NCI-H2029 (cell line): ENCODE measurements around the gene SPATA18.
"Not testable (repeated sequence)": the region's sequence is repeated elsewhere in the genome, so short reads cannot be mapped to it uniquely, and the experiment has no call there.

Source experiments
- DNase-seq: peaks from one replicate; lab custom pipeline; 2025; lab: John Stamatoyannopoulos, UW

SPATA18 gene

DNA sequence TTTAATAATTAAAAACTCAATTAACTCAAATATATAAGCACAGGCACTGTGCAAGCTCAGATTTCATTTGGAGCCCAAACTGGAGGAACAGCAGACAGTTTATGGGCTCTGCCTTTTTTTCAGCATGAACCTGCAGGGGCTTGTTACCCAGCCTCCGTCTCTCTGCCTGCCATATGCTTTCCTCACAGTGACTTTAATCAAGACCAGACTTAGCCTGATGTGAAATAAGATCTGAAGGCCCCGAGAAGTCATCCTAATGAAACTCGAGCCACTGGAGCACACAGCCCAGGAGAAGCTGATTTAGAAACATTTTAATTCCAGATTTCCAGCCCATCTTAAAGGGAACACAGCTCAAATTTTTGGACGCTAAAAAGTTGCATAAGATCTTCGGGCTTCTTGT is 55.6 kb downstream of the SPATA18 start:
- DNase-seq = no peak

DNA sequence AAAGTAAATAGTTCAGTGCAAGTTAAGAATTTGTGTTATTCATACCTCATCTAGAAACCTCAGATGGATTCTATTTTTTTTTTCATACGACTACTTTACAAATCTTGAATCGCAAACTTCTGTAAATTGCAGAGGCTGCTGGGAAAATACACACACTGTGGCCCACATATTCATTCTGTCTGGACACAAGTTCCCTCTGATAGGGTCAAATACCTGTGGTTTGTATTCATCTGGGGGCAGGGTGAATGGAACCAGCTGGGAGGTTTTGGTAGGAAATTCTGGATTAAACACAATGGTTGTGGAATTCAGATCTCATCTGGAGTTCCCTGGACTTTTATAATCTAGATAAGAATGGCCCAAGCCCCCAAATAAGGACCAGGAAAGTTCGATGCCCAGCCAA is 56.2 kb downstream of the SPATA18 start:
- no peak for DNase-seq

DNA sequence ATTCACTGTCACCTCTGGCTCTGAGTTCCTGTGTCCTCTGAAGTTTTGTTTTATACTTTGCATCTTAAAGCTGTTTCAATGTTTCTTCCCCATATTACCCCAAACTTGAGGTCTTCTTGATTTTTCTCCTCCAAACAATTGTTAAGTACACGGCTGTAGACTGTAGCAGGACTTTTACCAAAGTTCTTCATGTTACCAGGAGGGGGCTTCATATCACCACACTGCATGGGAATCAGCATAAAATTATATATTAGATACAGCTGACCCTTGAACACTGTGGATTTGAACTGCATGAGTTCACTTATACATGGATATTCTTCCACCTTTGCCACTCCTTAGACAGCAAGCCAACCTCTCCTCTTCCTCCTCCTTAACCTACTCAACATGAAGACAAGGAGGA is 56.6 kb downstream of the SPATA18 start:
- DNase-seq = no peak

GRCh38 chr4:52110171-52110570 is 59.1 kb downstream of the SPATA18 start:
- DNase-seq = no peak

- no peak for DNase-seq
These were observed 60.9 kb downstream of the SPATA18 start for GRCh38 chr4:52111995-52112394.

- DNase-seq = no peak
These were observed 61.3 kb downstream of the SPATA18 start for GRCh38 chr4:52112411-52112810.

GRCh38 chr4:52116641-52117040 is 65.5 kb downstream of the SPATA18 start:
- no peak for DNase-seq

DNA sequence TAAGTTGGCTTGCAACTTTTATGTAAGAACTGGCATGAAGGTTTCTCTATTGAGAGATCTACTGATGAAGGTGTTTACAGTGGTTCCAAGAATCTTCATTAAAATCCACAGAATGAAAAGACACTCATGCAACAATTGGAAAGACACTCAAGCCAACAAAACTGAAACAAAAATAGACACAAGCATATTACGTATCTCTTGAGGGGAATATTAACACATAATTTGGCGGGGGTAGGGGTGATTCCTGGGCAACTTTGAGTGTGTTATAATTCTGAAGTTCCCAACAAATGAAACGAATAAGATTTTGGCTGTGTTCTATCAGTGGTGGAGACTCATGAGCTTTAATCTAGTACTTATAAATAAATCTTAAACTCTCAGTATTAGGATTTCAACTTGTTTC is 75.1 kb downstream of the SPATA18 start:
- DNase-seq = no peak

- no peak for DNase-seq
These were observed 75.9 kb downstream of the SPATA18 start for GRCh38 chr4:52126966-52127365.

- DNase-seq = no peak
These were observed 84.1 kb downstream of the SPATA18 start for GRCh38 chr4:52135171-52135570.

GRCh38 chr4:52137152-52137551 is 86.0 kb downstream of the SPATA18 start:
- DNase-seq = not testable (repeated sequence)

DNA sequence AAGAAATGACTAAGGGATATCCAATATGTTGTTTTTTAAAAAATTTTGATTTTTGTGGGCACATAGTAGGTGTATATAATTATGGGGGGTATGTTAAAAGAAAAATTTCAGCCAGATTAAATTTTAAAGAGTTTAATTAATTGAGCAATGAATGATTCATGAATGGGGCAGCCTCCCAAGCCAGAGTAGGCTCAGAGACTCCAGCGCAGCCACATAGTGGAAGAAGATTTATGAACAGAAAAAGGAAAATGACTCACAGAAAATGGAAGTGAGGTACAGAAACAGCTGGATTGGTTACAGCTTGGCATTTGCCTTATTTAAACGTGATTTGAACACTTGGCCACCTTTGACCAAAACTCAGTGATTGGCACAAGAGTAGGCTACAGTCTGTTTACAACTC is 91.7 kb downstream of the SPATA18 start:
- no peak for DNase-seq

GRCh38 chr4:52143815-52144214 is 92.7 kb downstream of the SPATA18 start:
- DNase-seq = no peak

DNA sequence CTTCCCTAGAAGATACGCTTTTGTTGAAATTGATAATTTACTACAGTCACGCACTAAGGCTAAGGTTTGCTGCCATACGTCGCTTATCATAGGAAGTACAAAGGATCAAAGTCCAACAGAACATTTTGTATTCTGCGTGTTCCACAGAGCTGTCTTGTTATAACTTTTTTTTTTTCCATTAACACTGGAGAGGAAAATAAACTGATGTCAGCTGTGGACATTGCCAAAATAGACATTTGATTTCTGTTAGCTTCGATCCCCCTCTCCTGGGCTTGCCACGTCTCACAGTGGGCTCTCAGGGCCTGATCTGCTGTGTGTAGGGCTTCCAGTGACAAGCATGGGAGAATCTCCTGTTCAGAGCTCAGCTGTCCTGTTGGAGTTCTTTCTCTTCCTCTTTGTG is 93.3 kb downstream of the SPATA18 start:
- DNase-seq = no peak
